OCI-LY1 (cell line): ENCODE results near the gene CERS6.

Experiments
- CTCF ChIP-seq: fragments of 200-600 bp; sonication (generic), shearing (Covaris generic); IDR thresholded peaks from 2 replicates; pipeline ENCODE4 v1.5.1; 2017; ENCODE audit warnings: mild to moderate bottlenecking, antibody characterized with exemption, low read length, moderate library complexity, mixed read lengths
- EZH2 ChIP-seq: fragments of 200-600 bp; sonication (generic), shearing (Covaris generic); IDR thresholded peaks from 2 replicates; pipeline ENCODE4 v1.8.0; 2017; ENCODE audit warnings: borderline replicate concordance, mixed run types, mild to moderate bottlenecking, antibody characterized with exemption, low read length, moderate library complexity, mixed read lengths

GRCh38 chr2:168740788-168741187 lies 284.7 kb downstream of the CERS6 start:
- TF ChIP-seq CTCF (no peak), EZH2 (no peak)
